Stimulated activated naive CD8-positive, alpha-beta T cell treated with anti-CD3 and anti-CD28 coated beads, Interleukin-15, Interleukin-2, amounts not matched to agents 100 ng/mL and 50 ng/mL, for 24 hours (primary cell): ENCODE results near the gene CTBP2.

Experiments
- H3K27ac Mint-ChIP-seq: one replicate; pipeline ENCODE4 v1.8.0; 2021; ENCODE audit warnings: mild to moderate bottlenecking, mixed read lengths
- H3K27me3 Mint-ChIP-seq: one replicate; pipeline ENCODE4 v1.8.0; 2021; ENCODE audit warnings: mixed read lengths
- H3K36me3 Mint-ChIP-seq: one replicate; pipeline ENCODE4 v1.8.0; 2021; ENCODE audit warnings: low read depth, mixed read lengths
- H3K4me1 Mint-ChIP-seq: one replicate; pipeline ENCODE4 v1.8.0; 2021; ENCODE audit warnings: low read depth, mixed read lengths
- H3K4me3 Mint-ChIP-seq: one replicate; pipeline ENCODE4 v1.8.0; 2021; ENCODE audit warnings: mild to moderate bottlenecking, mixed read lengths
- H3K9me3 Mint-ChIP-seq: one replicate; pipeline ENCODE4 v1.8.0; 2021; ENCODE audit warnings: mixed read lengths

CTBP2 gene

GRCh38 chr10:125146791-125147579 lies 13.4 kb downstream of the CTBP2 start:
- Mint-ChIP-seq H3K27ac (no peak overlapping the region), H3K27me3 (peaks cover 49% of the 10 kb centered on the region), H3K9me3 (no peaks in the 10 kb centered on the region), H3K4me1 (peaks cover 29% of the 10 kb centered on the region), H3K36me3 (no peaks in the 10 kb centered on the region), H3K4me3 (no peak overlapping the region)

GRCh38 chr10:125145636-125146035 lies 14.7 kb downstream of the CTBP2 start:
- Mint-ChIP-seq H3K4me1 (peaks cover 29% of the 10 kb centered on the region), H3K36me3 (no peaks in the 10 kb centered on the region), H3K27ac (no peak overlapping the region), H3K27me3 (peaks cover 43% of the 10 kb centered on the region), H3K4me3 (no peak overlapping the region), H3K9me3 (no peaks in the 10 kb centered on the region)

GRCh38 chr10:125144693-125145623 lies 15.4 kb downstream of the CTBP2 start:
- Mint-ChIP-seq H3K27me3 (peaks cover 41% of the 10 kb centered on the region), H3K4me3 (no peak overlapping the region), H3K9me3 (no peaks in the 10 kb centered on the region), H3K36me3 (no peaks in the 10 kb centered on the region), H3K27ac (no peak overlapping the region), H3K4me1 (peaks cover 25% of the 10 kb centered on the region)

GRCh38 chr10:125144206-125144605 lies 16.2 kb downstream of the CTBP2 start:
- H3K4me3 Mint-ChIP-seq: no peak overlapping the region
- no peaks in the 10 kb centered on the region for H3K36me3 Mint-ChIP-seq
- H3K9me3 Mint-ChIP-seq: no peaks in the 10 kb centered on the region
- H3K27me3 Mint-ChIP-seq: peaks cover 40% of the 10 kb centered on the region
- peaks cover 24% of the 10 kb centered on the region for H3K4me1 Mint-ChIP-seq
- no peak overlapping the region for H3K27ac Mint-ChIP-seq

GRCh38 chr10:125142946-125143345 lies 17.4 kb downstream of the CTBP2 start:
- Mint-ChIP-seq H3K4me3 (no peak overlapping the region), H3K4me1 (peaks cover 20% of the 10 kb centered on the region), H3K27ac (no peak overlapping the region), H3K36me3 (no peaks in the 10 kb centered on the region), H3K9me3 (no peaks in the 10 kb centered on the region), H3K27me3 (peaks cover 35% of the 10 kb centered on the region)

- Mint-ChIP-seq H3K27ac (no peak overlapping the region), H3K36me3 (no peaks in the 10 kb centered on the region), H3K4me3 (no peak overlapping the region), H3K9me3 (no peaks in the 10 kb centered on the region), H3K4me1 (peaks cover 17% of the 10 kb centered on the region), H3K27me3 (peaks cover 29% of the 10 kb centered on the region)
Measured at GRCh38 chr10:125141860-125142484, 18.4 kb downstream of the CTBP2 start.

- Mint-ChIP-seq H3K36me3 (no peaks in the 10 kb centered on the region), H3K4me1 (peaks cover 13% of the 10 kb centered on the region), H3K27ac (no peak overlapping the region), H3K4me3 (no peak overlapping the region), H3K9me3 (no peaks in the 10 kb centered on the region), H3K27me3 (peaks cover 24% of the 10 kb centered on the region)
Measured at GRCh38 chr10:125141150-125141859, 19.1 kb downstream of the CTBP2 start.

- Mint-ChIP-seq H3K27ac (no peak overlapping the region), H3K9me3 (no peaks in the 10 kb centered on the region), H3K27me3 (peaks cover 24% of the 10 kb centered on the region), H3K36me3 (no peaks in the 10 kb centered on the region), H3K4me3 (no peak overlapping the region), H3K4me1 (peaks cover 9% of the 10 kb centered on the region)
Measured at GRCh38 chr10:125140151-125140550, 20.2 kb downstream of the CTBP2 start.

GRCh38 chr10:125137601-125138438 lies 22.5 kb downstream of the CTBP2 start:
- Mint-ChIP-seq H3K4me1 (no peaks in the 10 kb centered on the region), H3K27me3 (peaks cover 12% of the 10 kb centered on the region), H3K27ac (no peak overlapping the region), H3K4me3 (no peak overlapping the region), H3K36me3 (no peaks in the 10 kb centered on the region), H3K9me3 (no peaks in the 10 kb centered on the region)

- Mint-ChIP-seq H3K4me3 (no peak overlapping the region), H3K27ac (no peak overlapping the region), H3K4me1 (no peaks in the 10 kb centered on the region), H3K36me3 (no peaks in the 10 kb centered on the region), H3K9me3 (no peaks in the 10 kb centered on the region), H3K27me3 (peaks cover 12% of the 10 kb centered on the region)
Measured at GRCh38 chr10:125136087-125136486, 24.3 kb downstream of the CTBP2 start.

- H3K27ac Mint-ChIP-seq: no peak overlapping the region
- H3K36me3 Mint-ChIP-seq: no peaks in the 10 kb centered on the region
- peaks cover 12% of the 10 kb centered on the region for H3K27me3 Mint-ChIP-seq
- H3K4me1 Mint-ChIP-seq: no peaks in the 10 kb centered on the region
- no peaks in the 10 kb centered on the region for H3K9me3 Mint-ChIP-seq
- no peak overlapping the region for H3K4me3 Mint-ChIP-seq
Measured at GRCh38 chr10:125135771-125136035, 24.7 kb downstream of the CTBP2 start.

GRCh38 chr10:125134916-125135770 lies 25.2 kb downstream of the CTBP2 start:
- H3K36me3 Mint-ChIP-seq: no peaks in the 10 kb centered on the region
- H3K4me1 Mint-ChIP-seq: no peaks in the 10 kb centered on the region
- no peak overlapping the region for H3K4me3 Mint-ChIP-seq
- peaks cover 11% of the 10 kb centered on the region for H3K27me3 Mint-ChIP-seq
- no peaks in the 10 kb centered on the region for H3K9me3 Mint-ChIP-seq
- H3K27ac Mint-ChIP-seq: no peak overlapping the region

- no peaks in the 10 kb centered on the region for H3K9me3 Mint-ChIP-seq
- H3K36me3 Mint-ChIP-seq: no peaks in the 10 kb centered on the region
- peaks cover under 1% of the 10 kb centered on the region for H3K4me1 Mint-ChIP-seq
Measured at GRCh38 chr10:125134483-125134848, 25.9 kb downstream of the CTBP2 start.

More at GRCh38 chr10:125134483-125134848, 25.9 kb downstream of the CTBP2 start:
- H3K27ac Mint-ChIP-seq: no peak overlapping the region
- peaks cover 7% of the 10 kb centered on the region for H3K27me3 Mint-ChIP-seq
- H3K4me3 Mint-ChIP-seq: no peak overlapping the region
